SK-N-SH (cell line): ENCODE results near the gene TANC1. TPM values are rescaled to one million over a fixed set of nuclear protein-coding genes. Genes with fewer than 3 reads are reported as not detected.
A peak's percentile ranks its signal among the peaks of the same experiment; 100 is the strongest.
"Not testable (repeated sequence)": the region's sequence is repeated elsewhere in the genome, so short reads cannot be mapped to it uniquely, and the experiment has no call there.

Source experiments
- CTCF ChIA-PET: fragments of 300-600, 350-600 bp; formaldehyde crosslinking; extraction: SDS; loops from one replicate; lab custom pipeline; 2021; lab: Yijun Ruan, JAX
- POLR2A ChIA-PET: fragments of 350-600 bp; sonication (Branson Sonifier 250); formaldehyde crosslinking; extraction: SDS; loops from one replicate; lab custom pipeline; 2020; ENCODE audit warnings: antibody characterized with exemption, inconsistent platforms; lab: Yijun Ruan, JAX
- DNase-seq: peaks from one replicate; pipeline ENCODE4 v3.0.0; 2012
- H2AFZ ChIP-seq: fragments of 200-600 bp; sonication (generic); 2 replicates; pipeline ENCODE4 v1.8.1; 2016; ENCODE audit warnings: antibody characterized with exemption, mild to moderate bottlenecking, low read depth
- H3F3A ChIP-seq: fragments of 200-600 bp; sonication (generic); replicated peaks from 2 replicates; pipeline ENCODE3; 2016; ENCODE audit warnings: antibody characterized with exemption, mild to moderate bottlenecking; ENCODE audit not compliant: insufficient read depth
- H3K27ac ChIP-seq, 2 experiments: fragments of 200-500 bp in 1 of 2; fragments of 200-600 bp in 1 of 2; sonication (Bioruptor generic) in 1 of 2; sonication (generic), shearing (Covaris generic) in 1 of 2; 2 replicates each; pipeline versions ENCODE4 v1.5.1 to v1.6.1; 2014 to 2016; ENCODE audit warnings: low read depth in 2 of 2, inconsistent platforms in 1 of 2, low read length in 1 of 2, mild to moderate bottlenecking in 1 of 2, mixed read lengths in 1 of 2
- H3K27me3 ChIP-seq: fragments of 200-600 bp; sonication (generic), shearing (Covaris generic); 2 replicates; pipeline ENCODE4 v1.6.1; 2016; ENCODE audit warnings: mixed run types; ENCODE audit not compliant: insufficient read depth
- H3K36me3 ChIP-seq, 2 experiments: fragments of 200-500 bp in 1 of 2; fragments of 200-600 bp in 1 of 2; sonication (Bioruptor generic) in 1 of 2; sonication (generic) in 1 of 2; replicated peaks in 1 of 2; 2 replicates each; pipeline versions ENCODE3 to v1.5.1; 2014 to 2016; ENCODE audit warnings: low read length in 1 of 2, mild to moderate bottlenecking in 1 of 2; ENCODE audit not compliant: insufficient read depth in 2 of 2, control insufficient read depth in 1 of 2
- H3K4me1 ChIP-seq, 2 experiments: fragments of 200-500 bp in 1 of 2; fragments of 200-600 bp in 1 of 2; sonication (Bioruptor generic) in 1 of 2; sonication (generic), shearing (Covaris generic) in 1 of 2; 2 replicates each; pipeline versions ENCODE4 v1.5.1 to v1.6.1; 2014 to 2016; ENCODE audit warnings: low read depth in 1 of 2, low read length in 1 of 2, mixed run types in 1 of 2; ENCODE audit not compliant: insufficient read depth in 2 of 2, control insufficient read depth in 1 of 2
- H3K4me2 ChIP-seq: fragments of 200-600 bp; sonication (generic), shearing (Covaris generic); 2 replicates; pipeline ENCODE4 v1.6.1; 2017; ENCODE audit warnings: mixed run types
- H3K4me3 ChIP-seq, 2 experiments: fragments of 200-500 bp in 1 of 2; fragments of 200-600 bp in 1 of 2; sonication (Bioruptor generic) in 1 of 2; sonication (generic), shearing (Covaris generic) in 1 of 2; 2 replicates each; pipeline versions ENCODE4 v1.5.1 to v1.8.1; 2014 to 2016; ENCODE audit warnings: low read depth in 2 of 2, inconsistent platforms in 1 of 2, low read length in 1 of 2, mild to moderate bottlenecking in 1 of 2, mixed read lengths in 1 of 2, moderate library complexity in 1 of 2
- H3K79me2 ChIP-seq: fragments of 200-600 bp; sonication (generic); 2 replicates; pipeline ENCODE4 v1.8.1; 2017; ENCODE audit warnings: mild to moderate bottlenecking; ENCODE audit not compliant: insufficient read depth
- H3K9ac ChIP-seq: fragments of 200-600 bp; sonication (generic); 2 replicates; pipeline ENCODE4 v1.6.1; 2017; ENCODE audit warnings: mixed run types
- H3K9me2 ChIP-seq: fragments of 200-600 bp; sonication (generic); 2 replicates; pipeline ENCODE4 v1.6.1; 2017; ENCODE audit warnings: mixed run types
- H3K9me3 ChIP-seq: fragments of 200-600 bp; sonication (generic); 2 replicates; pipeline ENCODE4 v1.6.1; 2017; ENCODE audit warnings: mixed run types, mild to moderate bottlenecking, moderate library complexity
- H4K20me1 ChIP-seq: fragments of 200-600 bp; sonication (generic); 2 replicates; pipeline ENCODE4 v1.6.1; 2017; ENCODE audit warnings: mild to moderate bottlenecking, mixed run types; ENCODE audit not compliant: insufficient read depth
- CHD2 ChIP-seq: fragments of 150-350 bp; IDR thresholded peaks from 2 replicates; pipeline ENCODE4 v1.6.1; 2018; ENCODE audit warnings: low read length; ENCODE audit not compliant: partially characterized antibody
- CTCF ChIP-seq: fragments of 200-600 bp; sonication (generic); IDR thresholded peaks from 2 replicates; pipeline ENCODE4 v1.6.1; 2017; ENCODE audit warnings: antibody characterized with exemption, mild to moderate bottlenecking, moderate library complexity
- EP300 ChIP-seq, 2 experiments: IDR thresholded peaks; 2 replicates each; pipeline versions ENCODE4 v1.4.0 to v1.6.1; 2012; ENCODE audit warnings: borderline replicate concordance in 1 of 2, low read depth in 1 of 2, low read length in 1 of 2
- GABPA ChIP-seq: IDR thresholded peaks from 2 replicates; pipeline ENCODE4 v1.4.0; 2012; ENCODE audit warnings: low read depth, mild to moderate bottlenecking
- GATA2 ChIP-seq: sonication (generic); formaldehyde crosslinking; IDR thresholded peaks from 2 replicates; pipeline ENCODE4 v1.5.0; 2020; ENCODE audit warnings: mild to moderate bottlenecking, missing genetic modification reagents
- IRF3 ChIP-seq: fragments of 150-350 bp; IDR thresholded peaks from 2 replicates; pipeline ENCODE4 v1.6.1; 2016; ENCODE audit warnings: mild to moderate bottlenecking, low read depth, low read length
- JUND ChIP-seq: IDR thresholded peaks from 2 replicates; pipeline ENCODE4 v1.4.0; 2012
- MAX ChIP-seq: IDR thresholded peaks from 2 replicates; pipeline ENCODE4 v1.4.0; 2012; ENCODE audit warnings: low read depth
- NFIC ChIP-seq: IDR thresholded peaks from 2 replicates; pipeline ENCODE4 v1.4.0; 2012; ENCODE audit warnings: borderline replicate concordance
- NRF1 ChIP-seq: IDR thresholded peaks from 2 replicates; pipeline ENCODE4 v1.6.1; 2012; ENCODE audit warnings: low read depth, mild to moderate bottlenecking, low read length
- POLR2AphosphoS5 ChIP-seq: IDR thresholded peaks from 2 replicates; pipeline ENCODE4 v1.6.1; 2012; ENCODE audit warnings: low read depth, low read length
- RAD21 ChIP-seq: IDR thresholded peaks from 2 replicates; pipeline ENCODE4 v1.6.1; 2012; ENCODE audit warnings: mild to moderate bottlenecking, low read length
- RCOR1 ChIP-seq: fragments of 150-350 bp; IDR thresholded peaks from 2 replicates; pipeline ENCODE4 v1.6.1; 2017; ENCODE audit warnings: antibody characterized with exemption, low read length
- SIN3A ChIP-seq: IDR thresholded peaks from 2 replicates; pipeline ENCODE4 v1.6.1; 2012; ENCODE audit warnings: low read depth, mild to moderate bottlenecking, low read length, moderate library complexity, borderline replicate concordance
- SMC3 ChIP-seq: IDR thresholded peaks from 2 replicates; pipeline ENCODE4 v1.6.1; 2012; ENCODE audit warnings: low read depth, low read length, improper control_type of control experiment
- TEAD4 ChIP-seq: IDR thresholded peaks from 2 replicates; pipeline ENCODE4 v1.4.0; 2012; ENCODE audit warnings: mild to moderate bottlenecking, borderline replicate concordance; ENCODE audit not compliant: insufficient read depth
- USF2 ChIP-seq: fragments of 150-350 bp; IDR thresholded peaks from 2 replicates; pipeline ENCODE4 v1.6.1; 2017; ENCODE audit warnings: antibody characterized with exemption, low read length, low read depth, borderline replicate concordance
- YY1 ChIP-seq: IDR thresholded peaks from 2 replicates; pipeline ENCODE4 v1.4.0; 2012; ENCODE audit warnings: low read depth, mild to moderate bottlenecking
- WGBS: methylation state at CpG from one replicate; pipeline ENCODE4 v1.1.6; 2017; ENCODE audit warnings: low lambda C conversion rate; 5-methylcytosine and 5-hydroxymethylcytosine counted together
- polyA plus RNA-seq, 3 experiments: library from polyadenylated mRNA; depleted of rRNA; stranded (reverse); fragments of >200 nt; gene quantifications; 2 replicates each; pipeline ENCODE4 v1.2.3, GENCODE V29; 2012

The TANC1 gene
- polyA plus RNA-seq, 1 of the 3 experiments (the other 2 are of a cell fraction), result 19.2 TPM

GRCh38 chr2:159035790-159036411 lies 67.5 kb downstream of the TANC1 start:
- no peak overlapping the region for H3K9ac ChIP-seq
- no peak overlapping the region for H2AFZ ChIP-seq
- H4K20me1 ChIP-seq, result peaks cover 10% of the 10 kb centered on the region; the same call in 1 of the 2 replicates
- no peaks in the 10 kb centered on the region for H3K27me3 ChIP-seq
- no peaks in the 10 kb centered on the region for H3K9me3 ChIP-seq
- no peak overlapping the region; a peak in 1 of 4 replicates for H3K27ac ChIP-seq
- peaks cover 92% of the 10 kb centered on the region for H3K79me2 ChIP-seq
- WGBS, result 98% methylated on average over 9 of the region's 10 CpGs
- CTCF ChIA-PET, result interaction anchor here (0.6 to 3.2 kb wide), 12 partner anchors 9 to 142 kb away, joined by 3 to 33 read pairs (median 3); no protein-coding TSS in a partner anchor
- peak; percentile 23 for DNase-seq
- H3K4me2 ChIP-seq, result no peak overlapping the region
- POLR2A ChIA-PET, result interaction anchor here (0.6 kb wide), 1 partner anchor 83 kb away, joined by 3 read pairs; no protein-coding TSS in a partner anchor
- H3K9me2 ChIP-seq, result no peaks in the 10 kb centered on the region
- H3K4me1 ChIP-seq, result peaks cover 8 to 15% of the 10 kb centered on the region in 2 experiments; a peak in 3 of 4 replicates
- H3F3A ChIP-seq, result peaks cover 8% of the 10 kb centered on the region
- H3K4me3 ChIP-seq, result no peak overlapping the region
- H3K36me3 ChIP-seq, result no peaks in the 10 kb centered on the region
- no peak for TF ChIP-seq NFIC
- peak; percentile 36; the same call in 1 of the 2 replicates for TF ChIP-seq CTCF
- no peak for TF ChIP-seq USF2
- no peak for TF ChIP-seq NRF1
- no peak for TF ChIP-seq YY1
- no peak for TF ChIP-seq EP300 (IDR thresholded peaks at IDR 0.05; ENCODE audit: borderline replicate concordance in 1 of 2, low read depth in 1 of 2, low read length in 1 of 2)
- TF ChIP-seq JUND, result no peak
- no peak for TF ChIP-seq CHD2
- TF ChIP-seq POLR2AphosphoS5, result no peak
- peak; percentile 51; the same call in 1 of the 2 replicates for TF ChIP-seq SMC3
- TF ChIP-seq MAX, result no peak
- no peak for TF ChIP-seq RCOR1
- TF ChIP-seq IRF3, result no peak
- no peak for TF ChIP-seq TEAD4
- TF ChIP-seq GATA2 (CRISPR knock-in tag), result no peak
- no peak for TF ChIP-seq GABPA
- TF ChIP-seq SIN3A, result no peak
- peak; percentile 70 for TF ChIP-seq RAD21

GRCh38 chr2:159036461-159036860 lies 68.0 kb downstream of the TANC1 start:
- H3K9me2 ChIP-seq, H3K27ac ChIP-seq, H2AFZ ChIP-seq, DNase-seq, H3K36me3 ChIP-seq, H3K27me3 ChIP-seq, H4K20me1 ChIP-seq, H3K4me2 ChIP-seq, H3K4me1 ChIP-seq, H3K4me3 ChIP-seq, H3K9me3 ChIP-seq, H3F3A ChIP-seq, H3K9ac ChIP-seq: not testable (repeated sequence)
- H3K79me2 ChIP-seq, result peaks cover 91% of the 10 kb centered on the region
- 95% methylated on average over 3 of the region's 3 CpGs for WGBS
- CTCF ChIA-PET, result interaction anchor here (0.6 to 3.2 kb wide), 13 partner anchors 8 to 142 kb away, joined by 3 to 33 read pairs (median 3); no protein-coding TSS in a partner anchor
- POLR2A ChIA-PET, result interaction anchor here (0.6 kb wide), 1 partner anchor 82 kb away, joined by 3 read pairs; no protein-coding TSS in a partner anchor

- H3K9me3 ChIP-seq, H3K27me3 ChIP-seq, H3F3A ChIP-seq, H3K9me2 ChIP-seq, H3K4me3 ChIP-seq, H3K4me1 ChIP-seq, H2AFZ ChIP-seq, POLR2A ChIA-PET, H3K9ac ChIP-seq, H3K36me3 ChIP-seq, H3K4me2 ChIP-seq, H4K20me1 ChIP-seq, H3K27ac ChIP-seq, DNase-seq: not testable (repeated sequence)
- WGBS, result no CpG with 5 or more reads among the region's 11 CpGs
- H3K79me2 ChIP-seq, result peaks cover 80% of the 10 kb centered on the region
- CTCF ChIA-PET, result interaction anchor here (1.3 kb wide), 2 partner anchors 10 to 78 kb away, joined by 3 to 4 read pairs; no protein-coding TSS in a partner anchor
Measured at GRCh38 chr2:159041328-159041727, 72.9 kb downstream of the TANC1 start.
